ENCODE measurements around the gene DCAF11.

Gene DCAF11

DNA sequence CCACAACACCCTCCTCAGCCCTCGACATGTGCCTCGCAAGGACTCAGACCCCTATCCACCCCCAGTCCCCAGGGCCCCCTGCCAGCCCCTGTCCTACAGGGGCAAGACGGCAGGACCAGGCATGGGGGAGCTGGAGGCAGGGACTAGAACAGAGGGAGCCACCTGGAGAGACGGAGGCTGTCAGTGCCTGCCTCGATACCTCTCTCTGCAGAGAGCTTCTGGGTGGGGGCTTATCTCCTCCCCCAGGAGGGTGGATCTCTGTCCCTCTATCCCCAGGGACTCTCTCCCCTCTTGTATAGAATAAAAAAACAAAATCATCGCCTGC is 45.2 kb upstream of the DCAF11 start:
- no peak for DNase-seq (ENCODE audit: low read depth in 2 of 2)
- no peak overlapping the region for H3K4me3 ChIP-seq (replicated peaks in 1 of 2; ENCODE audit: low read depth in 2 of 2, low read length in 2 of 2)
- TF ChIP-seq CTCF (IDR thresholded peaks at IDR 0.05; ENCODE audit: low read depth, low read length): no peak

- no peak for TF ChIP-seq CTCF (IDR thresholded peaks at IDR 0.05; ENCODE audit: low read depth, low read length)
- DNase-seq (ENCODE audit: low read depth in 2 of 2): no peak
- H3K4me3 ChIP-seq (replicated peaks in 1 of 2; ENCODE audit: low read depth in 2 of 2, low read length in 2 of 2): no peak overlapping the region
Measured at GRCh38 chr14:24070285-24071143, 44.1 kb upstream of the DCAF11 start.

- no peak within 1 kb of the TSS for H3K4me3 ChIP-seq (replicated peaks in 1 of 2; ENCODE audit: low read depth in 2 of 2, low read length in 2 of 2)
- DNase-seq (ENCODE audit: low read depth in 2 of 2): no peak
- no peak for TF ChIP-seq CTCF (IDR thresholded peaks at IDR 0.05; ENCODE audit: low read depth, low read length)
Measured at GRCh38 chr14:24071144-24071697, 43.4 kb upstream of the DCAF11 start, which contains the start of gene CPNE6. CPNE6 (plus strand) TSS chr14:24071562; CDS start chr14:24072937, 1,375 bp downstream.

GRCh38 chr14:24071836-24072430 is 42.6 kb upstream of the DCAF11 start:
- no peak overlapping the region for H3K4me3 ChIP-seq (replicated peaks in 1 of 2; ENCODE audit: low read depth in 2 of 2, low read length in 2 of 2)
- no peak for DNase-seq (ENCODE audit: low read depth in 2 of 2)
- TF ChIP-seq CTCF (IDR thresholded peaks at IDR 0.05; ENCODE audit: low read depth, low read length): no peak

DNA sequence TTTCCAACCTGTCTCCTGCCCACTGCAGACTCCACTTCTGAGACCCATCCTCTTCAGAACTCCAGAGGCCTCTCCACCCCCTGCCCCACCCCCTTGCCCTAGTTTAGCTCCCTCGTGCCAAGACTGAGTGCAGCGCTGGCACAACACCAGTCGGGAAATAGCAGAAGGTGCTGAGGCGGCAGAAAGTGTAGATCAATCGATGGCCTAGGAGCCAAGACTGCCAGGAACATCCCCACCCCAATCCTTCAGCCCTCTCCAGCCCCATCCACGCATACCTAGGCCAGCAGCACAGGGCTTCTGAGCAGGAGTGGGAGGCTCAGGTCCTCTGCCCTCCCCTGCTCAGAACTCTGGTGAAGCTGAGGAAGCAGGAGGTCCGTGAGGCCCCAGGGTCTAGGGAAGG is 42.1 kb upstream of the DCAF11 start:
- no peak overlapping the region for H3K4me3 ChIP-seq (replicated peaks in 1 of 2; ENCODE audit: low read depth in 2 of 2, low read length in 2 of 2)
- no peak for DNase-seq (ENCODE audit: low read depth in 2 of 2)
- no peak for TF ChIP-seq CTCF (IDR thresholded peaks at IDR 0.05; ENCODE audit: low read depth, low read length)

DNA sequence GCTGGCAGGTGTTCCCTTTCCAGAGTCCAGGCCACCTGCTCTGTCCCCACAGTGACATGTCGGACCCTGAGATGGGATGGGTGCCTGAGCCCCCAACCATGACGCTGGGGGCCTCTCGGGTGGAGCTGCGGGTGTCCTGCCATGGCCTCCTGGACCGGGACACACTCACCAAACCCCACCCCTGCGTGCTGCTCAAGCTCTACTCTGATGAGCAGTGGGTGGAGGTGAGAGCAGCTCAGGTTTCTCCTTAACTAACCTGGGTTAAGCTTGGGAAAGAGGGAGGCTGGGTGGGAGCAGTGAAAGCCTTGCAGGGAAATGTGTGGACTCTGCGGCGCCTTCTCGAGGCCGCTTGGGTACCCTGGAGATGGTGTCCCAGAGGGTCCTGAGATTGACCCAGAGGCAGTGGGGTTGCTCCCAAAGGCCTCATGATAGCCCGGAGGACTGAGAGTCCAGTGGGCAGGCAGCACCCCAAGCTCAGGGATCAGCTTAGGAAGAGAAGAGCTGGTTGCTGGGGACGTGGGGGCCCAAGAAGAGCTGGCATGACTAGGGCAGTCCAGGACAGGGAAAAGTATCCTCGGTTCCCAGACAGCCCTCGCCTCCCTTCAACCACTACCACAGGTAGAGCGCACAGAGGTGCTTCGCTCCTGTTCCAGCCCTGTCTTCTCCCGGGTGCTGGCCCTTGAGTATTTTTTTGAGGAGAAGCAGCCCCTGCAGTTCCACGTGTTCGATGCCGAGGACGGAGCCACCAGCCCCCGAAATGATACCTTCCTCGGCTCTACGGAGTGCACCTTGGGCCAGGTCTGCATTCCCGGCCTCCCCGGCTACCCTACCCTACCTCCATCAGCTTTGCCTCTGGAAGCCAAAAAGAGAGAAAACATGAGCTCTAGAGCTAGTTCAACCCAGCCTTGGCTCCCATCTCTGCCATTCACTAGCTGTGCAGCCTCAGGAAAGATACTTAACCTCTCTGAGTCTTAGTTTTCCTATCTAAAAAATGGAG is 41.4 kb upstream of the DCAF11 start:
- no peak for DNase-seq (ENCODE audit: low read depth in 2 of 2)
- no peak for TF ChIP-seq CTCF (IDR thresholded peaks at IDR 0.05; ENCODE audit: low read depth, low read length)
- H3K4me3 ChIP-seq (replicated peaks in 1 of 2; ENCODE audit: low read depth in 2 of 2, low read length in 2 of 2): no peak overlapping the region

All from cardiac fibroblast (primary cell).